Measurements from ENCODE around the gene TXNL1. TPM values are rescaled to one million over a fixed set of nuclear protein-coding genes. Genes with fewer than 3 reads are reported as not detected.

TXNL1 gene
- total and polyA plus RNA-seq, 2 donors (not counting 3 experiments of a cell fraction or from before 2014, with no cell fraction given), result 29.5 to 81.2 TPM

- FAIRE-seq, result no peak
- Histone ChIP-seq H2AFZ (ENCODE audit: low read depth, low read length) (no peak overlapping the region), H3K4me3 (replicated peaks in 1 of 3; ENCODE audit: insufficient read depth in 1 of 3, low read depth in 1 of 3, low read length in 3 of 3) (no peak overlapping the region), H3K36me3 (ENCODE audit: control insufficient read depth in 2 of 2, extremely low read depth in 1 of 2, insufficient read depth in 2 of 2, low read length in 2 of 2) (no peaks in the 10 kb centered on the region), H3K27ac (ENCODE audit: insufficient read depth, low read depth, low read length) (no peak overlapping the region), H3K9me3 (replicated peaks; ENCODE audit: control insufficient read depth, insufficient read depth, low read length) (no peaks in the 10 kb centered on the region), H3K79me2 (ENCODE audit: control insufficient read depth, insufficient read depth, low read length) (peaks cover 13% of the 10 kb centered on the region), H4K20me1 (replicated peaks; ENCODE audit: control insufficient read depth, extremely low read depth, insufficient read depth, low read length) (no peaks in the 10 kb centered on the region), H3K4me2 (ENCODE audit: insufficient read depth, low read length) (no peak overlapping the region), H3K4me1 (ENCODE audit: control insufficient read depth, extremely low read depth, insufficient read depth, low read length) (peaks cover 9% of the 10 kb centered on the region), H3K9ac (replicated peaks; ENCODE audit: extremely low read depth, insufficient read depth, low read length) (no peak overlapping the region), H3K9me1 (replicated peaks; ENCODE audit: control insufficient read depth, extremely low read depth, insufficient read depth, low read length) (no peaks in the 10 kb centered on the region), H3K27me3 (ENCODE audit: control insufficient read depth in 2 of 2, insufficient read depth in 2 of 2, low read length in 2 of 2) (no peaks in the 10 kb centered on the region)
- intact Hi-C loops (cut with micrococcal nuclease), result no loop called here
- dilution Hi-C loops (cut with MboI; ENCODE audit: extremely low pct_ligation_motif_present, low sequenced_read_pairs), result no loop called here
- TF ChIP-seq CTCF (IDR thresholded peaks at IDR 0.05; ENCODE audit: extremely low read depth in 1 of 2, insufficient read depth in 1 of 2, low read depth in 1 of 2, low read length in 2 of 2), result no peak
- no peak for TF ChIP-seq MYC (IDR thresholded peaks at IDR 0.05; ENCODE audit: low read depth, low read length)
- no peak for TF ChIP-seq JUN (IDR thresholded peaks at IDR 0.05; ENCODE audit: borderline replicate concordance, insufficient read depth, insufficient read length, low read depth)
- no peak for TF ChIP-seq GATA2 (IDR thresholded peaks at IDR 0.05; ENCODE audit: insufficient read depth, insufficient read length, low read depth, low read length)
- TF ChIP-seq MAX (IDR thresholded peaks at IDR 0.05; ENCODE audit: insufficient read depth, insufficient read length), result no peak
- no peak for TF ChIP-seq EZH2 (IDR thresholded peaks at IDR 0.05; ENCODE audit: borderline replicate concordance, low read depth, low read length, severe bottlenecking)
- TF ChIP-seq FOS (IDR thresholded peaks at IDR 0.05; ENCODE audit: borderline replicate concordance, insufficient read depth, low read length), result no peak
- no peak for TF ChIP-seq POLR2AphosphoS5 (IDR thresholded peaks at IDR 0.05; ENCODE audit: insufficient read depth, low read depth, low read length)
- TF ChIP-seq POLR2A (IDR thresholded peaks at IDR 0.05; ENCODE audit: low read depth, low read length), result no peak
- BruUV-seq (replicated peaks), result no TSS peak
- DNase-seq (ENCODE audit: low read depth, low spot score), result no peak
- CTCF ChIA-PET, result interaction anchor here (1.7 kb wide), 1 partner anchor 8 kb away, joined by 6 read pairs; no protein-coding TSS in a partner anchor
- POLR2A ChIA-PET, result no interaction called here
These were observed 11.6 kb upstream of the TXNL1 start for GRCh38 chr18:56649996-56650395.

Data from endothelial cell of umbilical vein (primary cell).